DOHH2 (cell line): ENCODE data around the gene CYSRT1.

Experiments used
- H3F3A ChIP-seq: fragments of 200-600 bp; sonication (generic), shearing (Covaris generic); 2 replicates; pipeline ENCODE4 v1.6.0; 2016; ENCODE audit warnings: antibody characterized with exemption, mild to moderate bottlenecking; ENCODE audit not compliant: control insufficient read depth, insufficient read depth
- H3K27ac ChIP-seq: fragments of 200-600 bp; sonication (generic); 2 replicates; pipeline ENCODE4 v1.5.1; 2014; ENCODE audit warnings: low read depth, mild to moderate bottlenecking, low read length, moderate library complexity
- H3K27me3 ChIP-seq: fragments of 200-600 bp; sonication (generic); 2 replicates; pipeline ENCODE4 v1.6.1; 2014; ENCODE audit warnings: mild to moderate bottlenecking, low read length, mixed read lengths; ENCODE audit not compliant: control insufficient read depth
- H3K36me3 ChIP-seq: fragments of 200-600 bp; sonication (generic); 2 replicates; pipeline ENCODE4 v1.6.1; 2014; ENCODE audit warnings: mild to moderate bottlenecking, low read length, moderate library complexity, mixed read lengths; ENCODE audit not compliant: control insufficient read depth
- H3K4me1 ChIP-seq: fragments of 200-600 bp; sonication (generic); 2 replicates; pipeline ENCODE4 v1.6.1; 2014; ENCODE audit warnings: mild to moderate bottlenecking, low read length, mixed read lengths; ENCODE audit not compliant: control insufficient read depth
- H3K4me2 ChIP-seq: fragments of 200-600 bp; sonication (generic); 2 replicates; pipeline ENCODE4 v1.6.0; 2014; ENCODE audit warnings: mild to moderate bottlenecking, low read length, moderate library complexity
- H3K4me3 ChIP-seq: fragments of 200-600 bp; sonication (generic); 2 replicates; pipeline ENCODE4 v1.5.1; 2014; ENCODE audit warnings: mild to moderate bottlenecking, low read length, mixed read lengths
- H3K79me2 ChIP-seq: fragments of 200-600 bp; sonication (generic); 2 replicates; pipeline ENCODE4 v1.6.1; 2014; ENCODE audit warnings: mild to moderate bottlenecking, low read length, mixed read lengths; ENCODE audit not compliant: control insufficient read depth
- H3K9me2 ChIP-seq: fragments of 200-600 bp; sonication (generic); replicated peaks from 2 replicates; pipeline ENCODE4 v1.6.1; 2014; ENCODE audit warnings: mild to moderate bottlenecking, low read length, mixed read lengths; ENCODE audit not compliant: control insufficient read depth
- H3K9me3 ChIP-seq: fragments of 200-600 bp; sonication (generic); 2 replicates; pipeline ENCODE4 v1.6.1; 2014; ENCODE audit warnings: antibody characterized with exemption, low read length, mixed read lengths; ENCODE audit not compliant: control insufficient read depth, insufficient read depth
- H4K20me1 ChIP-seq: fragments of 200-600 bp; sonication (generic); 2 replicates; pipeline ENCODE4 v1.6.0; 2014; ENCODE audit warnings: low read depth, mild to moderate bottlenecking, antibody characterized with exemption, low read length, moderate library complexity; ENCODE audit not compliant: control insufficient read depth, insufficient read depth
- EZH2phosphoT487 ChIP-seq: fragments of 200-600 bp; sonication (generic); IDR thresholded peaks from 2 replicates; pipeline ENCODE4 v1.6.1; 2017; ENCODE audit warnings: borderline replicate concordance, mild to moderate bottlenecking, antibody characterized with exemption, low read length, moderate library complexity, mixed read lengths
- TF ChIP-seq, protein P1 (sequence below): fragments of 200-600 bp; sonication (generic); IDR thresholded peaks from one replicate; pipeline ENCODE4 v1.5.1; 2014; ENCODE audit warnings: antibody characterized with exemption, mild to moderate bottlenecking, low read depth, low read length; ENCODE audit not compliant: poor library complexity, severe bottlenecking

Gene CYSRT1

DNA sequence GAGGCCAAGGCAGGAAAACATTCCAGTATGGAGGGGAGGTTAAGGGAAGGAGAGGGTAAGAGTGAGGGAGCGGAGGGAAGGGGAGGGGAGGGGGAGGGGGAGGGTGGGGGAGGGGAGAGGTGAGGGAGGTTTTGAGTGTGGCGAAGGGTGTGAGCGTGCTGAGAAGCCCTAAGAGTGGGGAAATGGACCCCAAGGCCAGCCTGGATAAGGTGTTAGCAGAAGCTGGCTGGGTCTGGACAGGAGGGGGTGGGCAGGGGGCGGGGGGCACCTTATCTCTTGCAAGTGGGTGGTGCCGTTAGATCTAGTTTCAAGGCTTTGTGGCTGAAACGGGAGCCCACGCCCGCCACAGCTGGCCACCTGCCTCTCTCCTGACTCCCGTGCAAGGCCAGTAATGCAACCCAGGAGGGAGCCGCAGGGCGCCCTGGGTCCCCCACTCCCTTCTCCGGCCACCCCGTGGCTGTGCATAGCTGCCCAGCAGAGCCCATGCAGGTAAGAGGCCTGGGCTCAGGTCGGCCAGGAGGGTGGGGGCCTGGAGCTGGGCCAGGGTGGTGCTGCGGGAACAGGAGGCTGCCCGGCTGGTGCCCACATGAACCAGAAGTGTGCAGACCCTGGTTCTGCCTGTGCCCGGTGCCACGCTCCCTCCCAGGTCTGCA is 3.0 kb downstream of the CYSRT1 start:
- peaks cover 13% of the 10 kb centered on the region for H3K27me3 ChIP-seq
- H3K4me3 ChIP-seq: no peak overlapping the region
- no peak overlapping the region for H3K4me2 ChIP-seq
- peaks cover 6% of the 10 kb centered on the region for H3F3A ChIP-seq
- peaks cover 5% of the 10 kb centered on the region for H3K79me2 ChIP-seq
- no peaks in the 10 kb centered on the region for H3K9me3 ChIP-seq
- no peaks in the 10 kb centered on the region for H4K20me1 ChIP-seq
- H3K9me2 ChIP-seq: no peaks in the 10 kb centered on the region
- no peaks in the 10 kb centered on the region for H3K36me3 ChIP-seq
- peaks cover 28% of the 10 kb centered on the region for H3K4me1 ChIP-seq
- H3K27ac ChIP-seq: no peak overlapping the region
- TF ChIP-seq, protein P1, sequence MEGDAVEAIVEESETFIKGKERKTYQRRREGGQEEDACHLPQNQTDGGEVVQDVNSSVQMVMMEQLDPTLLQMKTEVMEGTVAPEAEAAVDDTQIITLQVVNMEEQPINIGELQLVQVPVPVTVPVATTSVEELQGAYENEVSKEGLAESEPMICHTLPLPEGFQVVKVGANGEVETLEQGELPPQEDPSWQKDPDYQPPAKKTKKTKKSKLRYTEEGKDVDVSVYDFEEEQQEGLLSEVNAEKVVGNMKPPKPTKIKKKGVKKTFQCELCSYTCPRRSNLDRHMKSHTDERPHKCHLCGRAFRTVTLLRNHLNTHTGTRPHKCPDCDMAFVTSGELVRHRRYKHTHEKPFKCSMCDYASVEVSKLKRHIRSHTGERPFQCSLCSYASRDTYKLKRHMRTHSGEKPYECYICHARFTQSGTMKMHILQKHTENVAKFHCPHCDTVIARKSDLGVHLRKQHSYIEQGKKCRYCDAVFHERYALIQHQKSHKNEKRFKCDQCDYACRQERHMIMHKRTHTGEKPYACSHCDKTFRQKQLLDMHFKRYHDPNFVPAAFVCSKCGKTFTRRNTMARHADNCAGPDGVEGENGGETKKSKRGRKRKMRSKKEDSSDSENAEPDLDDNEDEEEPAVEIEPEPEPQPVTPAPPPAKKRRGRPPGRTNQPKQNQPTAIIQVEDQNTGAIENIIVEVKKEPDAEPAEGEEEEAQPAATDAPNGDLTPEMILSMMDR: peak; percentile 2
- TF ChIP-seq EZH2phosphoT487: no peak

DNA sequence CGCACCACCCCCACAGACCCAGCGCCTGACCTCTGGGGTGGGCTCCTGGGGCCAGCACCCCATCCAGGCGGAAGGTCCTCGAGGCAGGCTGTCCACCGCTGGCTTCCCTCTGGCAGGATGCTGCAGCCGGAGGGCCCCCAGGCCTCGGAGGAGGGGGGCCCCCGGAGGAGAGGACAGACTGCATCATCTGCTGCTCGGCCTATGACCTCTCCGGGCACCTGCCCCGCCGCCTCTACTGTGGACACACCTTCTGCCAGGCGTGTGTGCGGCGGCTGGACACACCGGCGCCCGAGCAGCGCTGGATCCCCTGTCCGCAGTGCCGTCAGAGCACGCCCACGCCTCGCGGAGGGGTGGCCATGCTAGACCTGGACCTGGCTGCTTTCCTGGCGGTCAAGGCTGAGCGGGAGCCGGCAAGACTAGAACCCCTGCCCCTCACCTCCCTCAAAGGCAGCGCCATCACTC is 3.6 kb downstream of the CYSRT1 start:
- H3K27ac ChIP-seq: no peak overlapping the region
- TF ChIP-seq, protein P1: no peak
- TF ChIP-seq EZH2phosphoT487: no peak
- H3K4me3 ChIP-seq: no peak overlapping the region
- no peaks in the 10 kb centered on the region for H3K9me2 ChIP-seq
- no peaks in the 10 kb centered on the region for H3K36me3 ChIP-seq
- H3K4me2 ChIP-seq: no peak overlapping the region
- peaks cover 6% of the 10 kb centered on the region for H3F3A ChIP-seq
- peaks cover 25% of the 10 kb centered on the region for H3K4me1 ChIP-seq
- peaks cover 5% of the 10 kb centered on the region for H3K79me2 ChIP-seq
- H3K9me3 ChIP-seq: no peaks in the 10 kb centered on the region
- peaks cover 13% of the 10 kb centered on the region for H3K27me3 ChIP-seq
- H4K20me1 ChIP-seq: no peaks in the 10 kb centered on the region

DNA sequence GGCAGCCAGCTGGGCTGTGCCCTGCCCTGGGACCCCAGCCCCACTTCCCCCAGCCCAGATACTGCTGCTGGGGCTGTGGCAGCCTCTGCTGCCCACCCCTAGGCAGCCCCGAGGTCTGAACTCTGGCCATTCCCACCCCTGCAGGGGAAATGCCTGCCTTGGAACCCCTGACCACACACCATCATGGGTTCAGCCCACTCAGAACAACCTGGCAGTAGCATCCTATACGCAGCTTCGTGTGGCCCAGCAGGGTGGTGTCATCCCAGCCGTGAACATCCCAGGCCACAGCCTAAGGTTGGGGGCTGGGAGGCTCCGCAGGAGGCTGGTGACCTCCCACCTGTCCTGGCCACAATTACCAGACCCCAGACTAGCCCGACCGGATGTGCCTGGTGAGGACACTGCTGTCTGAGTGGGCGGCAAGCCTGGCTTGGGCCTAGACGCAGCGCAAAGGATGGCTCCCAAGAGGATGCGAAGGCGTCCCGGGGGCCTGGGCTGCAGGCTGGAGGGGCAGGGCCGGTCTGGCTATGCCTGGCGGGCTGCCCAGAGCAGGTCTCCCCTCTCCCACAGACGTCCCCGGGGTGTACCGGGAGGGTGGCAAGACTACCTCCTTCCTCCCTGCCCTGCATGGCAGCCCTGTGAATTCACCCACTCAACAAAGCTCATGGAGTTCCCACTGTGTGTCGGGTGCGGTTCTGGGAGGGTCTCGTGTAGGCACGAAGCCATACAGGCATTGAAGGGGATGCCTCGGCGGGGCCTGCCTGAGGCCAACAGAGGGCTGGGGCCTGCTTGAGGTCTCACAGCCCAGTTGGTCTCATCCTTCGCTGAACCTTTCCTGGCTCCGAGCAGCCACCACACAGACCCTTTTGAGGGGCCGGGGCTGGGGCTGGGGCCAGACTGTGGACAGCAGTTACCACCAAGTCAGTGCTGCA is 4.3 kb downstream of the CYSRT1 start:
- Histone ChIP-seq H3K9me2 (no peaks in the 10 kb centered on the region), H3K9me3 (no peaks in the 10 kb centered on the region), H4K20me1 (no peaks in the 10 kb centered on the region), H3K27ac (no peak overlapping the region), H3F3A (peaks cover 2% of the 10 kb centered on the region), H3K4me1 (peaks cover 23% of the 10 kb centered on the region), H3K4me2 (no peak overlapping the region), H3K79me2 (no peaks in the 10 kb centered on the region), H3K27me3 (peaks cover 13% of the 10 kb centered on the region), H3K36me3 (no peaks in the 10 kb centered on the region), H3K4me3 (no peak overlapping the region)
- no peak for TF ChIP-seq EZH2phosphoT487
- TF ChIP-seq, protein P1: no peak
